ENCODE data around the gene ZNF787.
"Not testable (repeated sequence)": the region's sequence is repeated elsewhere in the genome, so short reads cannot be mapped to it uniquely, and the experiment has no call there.

ZNF787 gene

GRCh38 chr19:56105831-56106396, 15.2 kb downstream of the ZNF787 start:
- DNase-seq (ENCODE audit: low spot score): not testable (repeated sequence)

GRCh38 chr19:56105090-56105701, 15.9 kb downstream of the ZNF787 start:
- DNase-seq (ENCODE audit: low spot score): peak; percentile 89

- DNase-seq (ENCODE audit: low spot score): no peak
Observed at GRCh38 chr19:56104423-56104822, 16.7 kb downstream of the ZNF787 start.

GRCh38 chr19:56103027-56103614, 18.0 kb downstream of the ZNF787 start:
- peak; percentile 3 for DNase-seq (ENCODE audit: low spot score)

GRCh38 chr19:56101746-56102535, 19.2 kb downstream of the ZNF787 start:
- peak; percentile 14 for DNase-seq (ENCODE audit: low spot score)

- peak; percentile 10 for DNase-seq (ENCODE audit: low spot score)
Observed at GRCh38 chr19:56101095-56101494, 20.0 kb downstream of the ZNF787 start.

- DNase-seq (ENCODE audit: low spot score): peak; percentile 4
Observed at GRCh38 chr19:56099638-56100539, 21.2 kb downstream of the ZNF787 start.

- DNase-seq (ENCODE audit: low spot score): peak; percentile 4
Observed at GRCh38 chr19:56098731-56099568, 22.1 kb downstream of the ZNF787 start.

- DNase-seq (ENCODE audit: low spot score): not testable (repeated sequence)
Observed at GRCh38 chr19:56098237-56098636, 22.9 kb downstream of the ZNF787 start.

- no peak for DNase-seq (ENCODE audit: low spot score)
Observed at GRCh38 chr19:56097776-56098175, 23.3 kb downstream of the ZNF787 start.

GRCh38 chr19:56097306-56097705, 23.8 kb downstream of the ZNF787 start:
- DNase-seq (ENCODE audit: low spot score): no peak

- no peak for DNase-seq (ENCODE audit: low spot score)
Observed at GRCh38 chr19:56096665-56097064, 24.4 kb downstream of the ZNF787 start.

GRCh38 chr19:56094449-56094848, 26.6 kb downstream of the ZNF787 start:
- DNase-seq (ENCODE audit: low spot score): no peak

GRCh38 chr19:56092685-56093631, 28.1 kb downstream of the ZNF787 start:
- no peak for DNase-seq (ENCODE audit: low spot score)

GRCh38 chr19:56091751-56092546, 29.1 kb downstream of the ZNF787 start:
- DNase-seq (ENCODE audit: low spot score): no peak

- DNase-seq (ENCODE audit: low spot score): no peak
Observed at GRCh38 chr19:56091066-56091490, 30.0 kb downstream of the ZNF787 start.

- DNase-seq (ENCODE audit: low spot score): no peak
Observed at GRCh38 chr19:56089344-56089743, 31.8 kb downstream of the ZNF787 start.

- DNase-seq (ENCODE audit: low spot score): no peak
Observed at GRCh38 chr19:56088497-56089215, 32.4 kb downstream of the ZNF787 start.
